Measurements from ENCODE around the gene PRDX5. TPM values are rescaled to one million over a fixed set of nuclear protein-coding genes. Genes with fewer than 3 reads are reported as not detected.

The PRDX5 gene
- total RNA-seq, 2 donors from 2014 or later = 401 to 435 TPM

- no peak for TF ChIP-seq CTCF (IDR thresholded peaks at IDR 0.05)
- no peaks in the 10 kb centered on the region for H3K9me3 ChIP-seq
- DNase-seq (ENCODE audit: low spot score) = no peak
- H3K4me3 ChIP-seq = peak overlapping the region in 1 of 2 donors; percentile 49
- H3K27ac ChIP-seq = no peak overlapping the region
- peaks cover 0 to 19% of the 10 kb centered on the region in 2 donors for H3K4me1 ChIP-seq
- H3K36me3 ChIP-seq = no peaks in the 10 kb centered on the region
- H3K27me3 ChIP-seq = peaks cover 20 to 28% of the 10 kb centered on the region in 2 donors
Measured at GRCh38 chr11:64292460-64293254, 25.3 kb upstream of the PRDX5 start.

GRCh38 chr11:64294774-64295173 lies 23.1 kb upstream of the PRDX5 start:
- Histone ChIP-seq H3K36me3 (no peaks in the 10 kb centered on the region), H3K4me1 (peaks cover 0 to 28% of the 10 kb centered on the region in 2 donors)
- DNase-seq (ENCODE audit: low spot score) = no peak

GRCh38 chr11:64295760-64296159 lies 22.2 kb upstream of the PRDX5 start:
- TF ChIP-seq CTCF (IDR thresholded peaks at IDR 0.05) = no peak
- Histone ChIP-seq H3K36me3 (no peaks in the 10 kb centered on the region), H3K4me1 (peaks cover 0 to 38% of the 10 kb centered on the region in 2 donors), H3K9me3 (no peaks in the 10 kb centered on the region), H3K27ac (no peak overlapping the region), H3K27me3 (peaks cover 20 to 35% of the 10 kb centered on the region in 2 donors), H3K4me3 (no peak overlapping the region)
- DNase-seq (ENCODE audit: low spot score) = no peak

More at GRCh38 chr11:64294774-64295173, 23.1 kb upstream of the PRDX5 start:
- TF ChIP-seq CTCF (IDR thresholded peaks at IDR 0.05) = no peak
- no peak overlapping the region for H3K27ac ChIP-seq
- no peak overlapping the region for H3K4me3 ChIP-seq
- no peaks in the 10 kb centered on the region for H3K9me3 ChIP-seq
- H3K27me3 ChIP-seq = peaks cover 21 to 35% of the 10 kb centered on the region in 2 donors

GRCh38 chr11:64296236-64296635 lies 21.7 kb upstream of the PRDX5 start:
- no peak for DNase-seq (ENCODE audit: low spot score)
- H3K36me3 ChIP-seq = no peaks in the 10 kb centered on the region
- no peak overlapping the region for H3K27ac ChIP-seq
- H3K9me3 ChIP-seq = no peaks in the 10 kb centered on the region
- no peak for TF ChIP-seq CTCF (IDR thresholded peaks at IDR 0.05)
- no peak overlapping the region for H3K4me3 ChIP-seq
- peaks cover 16 to 35% of the 10 kb centered on the region in 2 donors for H3K27me3 ChIP-seq
- H3K4me1 ChIP-seq = peaks cover 0 to 39% of the 10 kb centered on the region in 2 donors

GRCh38 chr11:64296830-64297698 lies 20.9 kb upstream of the PRDX5 start:
- no peak for DNase-seq (ENCODE audit: low spot score)
- peaks cover 0 to 31% of the 10 kb centered on the region in 2 donors for H3K4me1 ChIP-seq
- H3K27me3 ChIP-seq = peaks cover 19 to 28% of the 10 kb centered on the region in 2 donors
- no peak overlapping the region for H3K4me3 ChIP-seq
- no peaks in the 10 kb centered on the region for H3K9me3 ChIP-seq
- no peak for TF ChIP-seq CTCF (IDR thresholded peaks at IDR 0.05)
- no peak overlapping the region for H3K27ac ChIP-seq
- no peaks in the 10 kb centered on the region for H3K36me3 ChIP-seq

Data from right atrium auricular region (tissue), 2 donors.